Measurements from ENCODE around the gene PSAPL1.

The PSAPL1 gene

DNA sequence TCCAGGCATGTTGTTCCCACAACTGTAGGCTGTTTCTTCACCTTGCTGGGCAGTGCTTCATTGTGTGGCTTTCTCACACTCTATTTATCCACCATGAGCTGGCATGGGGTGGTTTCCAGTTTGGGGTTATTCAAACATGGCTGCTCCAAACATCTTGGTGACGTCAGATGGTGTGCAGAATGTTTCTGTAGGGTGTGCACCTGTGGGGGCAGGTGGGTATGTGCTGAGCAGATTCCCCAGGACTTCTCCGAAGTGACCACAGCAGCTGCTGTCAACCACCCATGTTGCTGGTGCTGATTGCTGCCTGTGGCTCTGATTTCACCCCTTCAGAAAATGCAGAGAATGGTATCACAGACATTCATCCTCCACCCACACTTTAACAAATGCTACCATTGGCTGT, 5.0 kb upstream of the PSAPL1 start:
- 72% methylated on average over 2 of the region's 2 CpGs for WGBS
- Histone ChIP-seq H3K14ac (ENCODE audit: low read length in 2 of 2) (no peak overlapping the region), H3K23ac (ENCODE audit: low read length in 2 of 2) (no peak overlapping the region), H2AK5ac (ENCODE audit: low read length, severe bottlenecking) (no peak overlapping the region), H2BK12ac (ENCODE audit: low read length in 2 of 2) (no peak overlapping the region), H3K4ac (ENCODE audit: low read depth in 1 of 2, low read length in 2 of 2) (no peak overlapping the region), H3K4me3 (ENCODE audit: insufficient read depth in 1 of 2, low read depth in 1 of 2, low read length in 2 of 2) (no peak overlapping the region), H3K9ac (ENCODE audit: low read length) (no peak overlapping the region), H2BK15ac (ENCODE audit: low read depth, poor library complexity, severe bottlenecking) (no peak overlapping the region), H3K27ac (ENCODE audit: low read length, poor library complexity, severe bottlenecking) (no peak overlapping the region), H3K18ac (ENCODE audit: low read depth in 1 of 2, low read length in 2 of 2) (no peak overlapping the region), H3K27me3 (ENCODE audit: control insufficient read depth in 1 of 2, insufficient read depth in 1 of 2, low read length in 2 of 2) (peaks cover 23 to 41% of the 10 kb centered on the region in 2 experiments), H3K79me1 (replicated peaks; ENCODE audit: low read length, poor library complexity, severe bottlenecking) (no peaks in the 10 kb centered on the region), H3K4me1 (ENCODE audit: control insufficient read depth, insufficient read depth, low read depth, low read length) (peaks cover 6% of the 10 kb centered on the region), H3K36me3 (ENCODE audit: control insufficient read depth in 1 of 2, insufficient read depth in 2 of 2, low read depth in 1 of 2, low read length in 2 of 2) (no peaks in the 10 kb centered on the region), H3K9me3 (ENCODE audit: control insufficient read depth, low read length) (peaks cover 12% of the 10 kb centered on the region), H2BK5ac (ENCODE audit: low read depth, low read length, poor library complexity, severe bottlenecking) (no peak overlapping the region), H3K4me2 (ENCODE audit: low read length, poor library complexity, severe bottlenecking) (no peak overlapping the region), H2BK120ac (ENCODE audit: low read depth, low read length) (no peak overlapping the region), H4K91ac (ENCODE audit: low read length) (no peak overlapping the region), H4K8ac (ENCODE audit: low read length) (no peak overlapping the region), H2AFZ (ENCODE audit: low read depth, low read length) (no peak overlapping the region)
- no peak for DNase-seq

DNA sequence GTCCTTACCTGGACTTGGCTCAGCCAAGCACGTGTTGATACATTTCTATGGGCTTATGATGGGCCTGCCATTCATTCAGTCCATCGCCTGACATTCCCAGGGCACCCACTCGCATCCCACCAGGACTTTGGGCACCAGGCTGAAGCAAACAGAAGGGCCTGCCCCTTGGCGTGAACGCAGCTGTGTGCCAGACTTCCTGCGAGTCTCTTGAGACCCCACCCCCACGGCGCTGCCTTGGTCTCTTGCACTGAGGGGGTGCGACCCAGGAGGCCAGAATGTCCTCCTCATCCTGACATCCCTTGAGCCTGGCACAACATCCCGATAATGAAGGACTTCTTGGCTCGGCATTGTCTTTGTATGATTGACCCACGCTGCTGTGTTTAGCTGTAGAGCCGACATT, 1.5 kb upstream of the PSAPL1 start:
- no peak overlapping the region for H3K14ac ChIP-seq (ENCODE audit: low read length in 2 of 2)
- DNase-seq, result no peak
- WGBS, result 87% methylated on average over 13 of the region's 13 CpGs

DNA sequence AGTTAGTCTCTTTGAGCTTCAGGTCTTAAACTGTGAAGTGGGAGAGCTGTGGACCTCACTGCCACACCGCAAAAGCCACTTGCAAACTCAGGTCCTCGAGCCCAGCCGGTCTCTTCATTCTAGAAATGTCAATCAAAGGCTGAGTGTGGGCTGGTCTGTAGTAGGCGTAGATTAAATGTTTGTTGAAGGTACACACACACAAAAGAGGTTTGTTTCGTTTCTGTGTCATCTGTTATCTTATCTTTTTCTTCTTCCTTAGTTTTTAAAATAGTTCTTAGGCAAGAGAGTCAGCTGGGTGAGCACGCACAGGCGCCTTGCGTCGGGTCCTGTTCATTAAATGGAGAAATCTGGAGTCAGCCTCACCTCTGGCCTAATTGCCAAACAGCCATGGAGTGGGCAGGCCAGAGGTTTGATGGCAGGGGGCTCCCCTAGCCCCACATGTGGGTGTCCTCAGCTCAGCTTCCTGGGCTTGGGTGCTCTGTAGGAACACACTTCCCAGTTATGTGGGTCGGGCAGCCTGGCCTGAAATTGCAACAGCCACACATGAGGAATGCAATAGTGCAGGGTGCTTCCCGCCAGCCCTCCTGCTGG, 836 bp upstream of the PSAPL1 start:
- WGBS, result 81% methylated on average over 9 of the region's 11 CpGs
- no peak overlapping the region for H2AFZ ChIP-seq (ENCODE audit: low read depth, low read length)
- no peaks in the 10 kb centered on the region for H3K36me3 ChIP-seq (ENCODE audit: control insufficient read depth in 1 of 2, insufficient read depth in 2 of 2, low read depth in 1 of 2, low read length in 2 of 2)
- H3K4me2 ChIP-seq (ENCODE audit: low read length, poor library complexity, severe bottlenecking), result no peak overlapping the region
- H3K4me1 ChIP-seq (ENCODE audit: control insufficient read depth, insufficient read depth, low read depth, low read length), result peaks cover 9% of the 10 kb centered on the region
- no peak overlapping the region for H2BK5ac ChIP-seq (ENCODE audit: low read depth, low read length, poor library complexity, severe bottlenecking)
- H3K4ac ChIP-seq (ENCODE audit: low read depth in 1 of 2, low read length in 2 of 2), result no peak overlapping the region
- no peak overlapping the region for H2BK15ac ChIP-seq (ENCODE audit: low read depth, poor library complexity, severe bottlenecking)
- no peak overlapping the region for H2BK120ac ChIP-seq (ENCODE audit: low read depth, low read length)
- no peak overlapping the region for H3K18ac ChIP-seq (ENCODE audit: low read depth in 1 of 2, low read length in 2 of 2)
- H3K23ac ChIP-seq (ENCODE audit: low read length in 2 of 2), result no peak overlapping the region
- no peak overlapping the region for H2AK5ac ChIP-seq (ENCODE audit: low read length, severe bottlenecking)
- no peak overlapping the region for H3K14ac ChIP-seq (ENCODE audit: low read length in 2 of 2)
- peaks cover 19 to 28% of the 10 kb centered on the region in 2 experiments for H3K27me3 ChIP-seq (ENCODE audit: control insufficient read depth in 1 of 2, insufficient read depth in 1 of 2, low read length in 2 of 2)
- no peak overlapping the region for H4K91ac ChIP-seq (ENCODE audit: low read length)
- no peak for DNase-seq
- no peak overlapping the region for H3K4me3 ChIP-seq (ENCODE audit: insufficient read depth in 1 of 2, low read depth in 1 of 2, low read length in 2 of 2)
- H2BK12ac ChIP-seq (ENCODE audit: low read length in 2 of 2), result no peak overlapping the region
- no peak overlapping the region for H4K8ac ChIP-seq (ENCODE audit: low read length)
- no peak overlapping the region for H3K27ac ChIP-seq (ENCODE audit: low read length, poor library complexity, severe bottlenecking)
- H3K9ac ChIP-seq (ENCODE audit: low read length), result no peak overlapping the region
- no peaks in the 10 kb centered on the region for H3K79me1 ChIP-seq (replicated peaks; ENCODE audit: low read length, poor library complexity, severe bottlenecking)
- peaks cover 12% of the 10 kb centered on the region for H3K9me3 ChIP-seq (ENCODE audit: control insufficient read depth, low read length)

More for the DNA sequence above, 1.5 kb upstream of the PSAPL1 start:
- Histone ChIP-seq H3K4me2 (ENCODE audit: low read length, poor library complexity, severe bottlenecking) (no peak overlapping the region), H4K8ac (ENCODE audit: low read length) (no peak overlapping the region), H3K9me3 (ENCODE audit: control insufficient read depth, low read length) (peaks cover 12% of the 10 kb centered on the region), H2BK15ac (ENCODE audit: low read depth, poor library complexity, severe bottlenecking) (no peak overlapping the region), H2BK12ac (ENCODE audit: low read length in 2 of 2) (no peak overlapping the region), H3K4me3 (ENCODE audit: insufficient read depth in 1 of 2, low read depth in 1 of 2, low read length in 2 of 2) (no peak overlapping the region), H2BK120ac (ENCODE audit: low read depth, low read length) (no peak overlapping the region), H3K4ac (ENCODE audit: low read depth in 1 of 2, low read length in 2 of 2) (no peak overlapping the region), H3K27me3 (ENCODE audit: control insufficient read depth in 1 of 2, insufficient read depth in 1 of 2, low read length in 2 of 2) (peaks cover 20 to 34% of the 10 kb centered on the region in 2 experiments), H3K36me3 (ENCODE audit: control insufficient read depth in 1 of 2, insufficient read depth in 2 of 2, low read depth in 1 of 2, low read length in 2 of 2) (no peaks in the 10 kb centered on the region), H3K23ac (ENCODE audit: low read length in 2 of 2) (no peak overlapping the region), H2AFZ (ENCODE audit: low read depth, low read length) (no peak overlapping the region), H2AK5ac (ENCODE audit: low read length, severe bottlenecking) (no peak overlapping the region), H3K4me1 (ENCODE audit: control insufficient read depth, insufficient read depth, low read depth, low read length) (peaks cover 9% of the 10 kb centered on the region), H3K79me1 (replicated peaks; ENCODE audit: low read length, poor library complexity, severe bottlenecking) (no peaks in the 10 kb centered on the region), H3K18ac (ENCODE audit: low read depth in 1 of 2, low read length in 2 of 2) (no peak overlapping the region), H2BK5ac (ENCODE audit: low read depth, low read length, poor library complexity, severe bottlenecking) (no peak overlapping the region), H3K27ac (ENCODE audit: low read length, poor library complexity, severe bottlenecking) (no peak overlapping the region), H4K91ac (ENCODE audit: low read length) (no peak overlapping the region), H3K9ac (ENCODE audit: low read length) (no peak overlapping the region)

DNA sequence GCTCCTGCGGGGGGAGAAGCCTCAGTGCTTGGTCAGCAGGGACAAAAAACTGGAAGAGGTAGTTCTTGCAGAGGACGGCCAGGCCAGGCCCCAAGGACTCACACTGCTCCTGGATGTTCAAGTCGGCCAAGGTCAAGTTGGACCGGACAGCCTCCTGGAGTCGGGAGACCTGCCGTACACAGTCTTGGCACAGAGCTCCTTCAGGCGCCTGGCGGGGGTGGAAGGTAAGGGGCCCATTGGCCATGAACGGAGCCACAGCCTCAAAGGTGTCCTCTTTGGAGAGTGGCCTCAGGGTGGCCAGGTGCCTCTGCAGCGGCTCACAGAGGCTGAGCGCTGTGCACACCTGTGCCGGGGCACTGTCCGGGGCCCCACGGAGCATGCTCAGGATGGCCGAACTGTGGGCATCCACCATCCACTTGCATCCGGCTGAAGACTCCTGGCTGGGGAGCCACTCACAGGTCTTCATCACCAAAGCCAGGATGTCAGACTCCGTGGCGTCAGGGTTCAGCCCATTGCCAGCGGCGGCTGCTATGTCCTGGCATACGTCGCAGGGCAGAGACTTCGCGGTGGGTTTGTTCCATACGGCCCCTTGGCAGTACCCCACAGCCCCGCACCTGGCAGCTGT, 477 bp downstream of the PSAPL1 start:
- H3K4me2 ChIP-seq (ENCODE audit: low read length, poor library complexity, severe bottlenecking), result no peak overlapping the region
- no peak overlapping the region for H2AFZ ChIP-seq (ENCODE audit: low read depth, low read length)
- H2BK5ac ChIP-seq (ENCODE audit: low read depth, low read length, poor library complexity, severe bottlenecking), result no peak overlapping the region
- peaks cover 10 to 18% of the 10 kb centered on the region in 2 experiments for H3K27me3 ChIP-seq (ENCODE audit: control insufficient read depth in 1 of 2, insufficient read depth in 1 of 2, low read length in 2 of 2)
- H2AK5ac ChIP-seq (ENCODE audit: low read length, severe bottlenecking), result no peak overlapping the region
- H3K36me3 ChIP-seq (ENCODE audit: control insufficient read depth in 1 of 2, insufficient read depth in 2 of 2, low read depth in 1 of 2, low read length in 2 of 2), result no peaks in the 10 kb centered on the region
- peaks cover 9% of the 10 kb centered on the region for H3K4me1 ChIP-seq (ENCODE audit: control insufficient read depth, insufficient read depth, low read depth, low read length)
- no peak overlapping the region for H3K18ac ChIP-seq (ENCODE audit: low read depth in 1 of 2, low read length in 2 of 2)
- no peak overlapping the region for H2BK120ac ChIP-seq (ENCODE audit: low read depth, low read length)
- no peak for DNase-seq
- H2BK12ac ChIP-seq (ENCODE audit: low read length in 2 of 2), result peak overlapping the region; percentile 24 to 67
- no peak overlapping the region for H3K4ac ChIP-seq (ENCODE audit: low read depth in 1 of 2, low read length in 2 of 2)
- peaks cover 6% of the 10 kb centered on the region for H3K9me3 ChIP-seq (ENCODE audit: control insufficient read depth, low read length)
- no peak overlapping the region for H3K9ac ChIP-seq (ENCODE audit: low read length)
- no peak overlapping the region for H3K23ac ChIP-seq (ENCODE audit: low read length in 2 of 2)
- WGBS, result 91% methylated on average over 26 of the region's 26 CpGs
- H3K14ac ChIP-seq (ENCODE audit: low read length in 2 of 2), result no peak overlapping the region
- no peak overlapping the region for H2BK15ac ChIP-seq (ENCODE audit: low read depth, poor library complexity, severe bottlenecking)
- no peak overlapping the region for H3K27ac ChIP-seq (ENCODE audit: low read length, poor library complexity, severe bottlenecking)
- no peak overlapping the region for H4K91ac ChIP-seq (ENCODE audit: low read length)
- H4K8ac ChIP-seq (ENCODE audit: low read length), result no peak overlapping the region
- H3K4me3 ChIP-seq (ENCODE audit: insufficient read depth in 1 of 2, low read depth in 1 of 2, low read length in 2 of 2), result no peak overlapping the region
- H3K79me1 ChIP-seq (replicated peaks; ENCODE audit: low read length, poor library complexity, severe bottlenecking), result no peaks in the 10 kb centered on the region

Data from mesenchymal stem cell (in vitro differentiated cells and primary cell).